ENCODE measurements around the gene ZNF587. TPM values are rescaled to one million over a fixed set of nuclear protein-coding genes. Genes with fewer than 3 reads are reported as not detected.

ZNF587 gene
- total and polyA plus RNA-seq, 2 of the 13 experiments (the other 11 are each of a cell fraction or from before 2014, with no cell fraction given) = 8.7 to 17.5 TPM

DNA sequence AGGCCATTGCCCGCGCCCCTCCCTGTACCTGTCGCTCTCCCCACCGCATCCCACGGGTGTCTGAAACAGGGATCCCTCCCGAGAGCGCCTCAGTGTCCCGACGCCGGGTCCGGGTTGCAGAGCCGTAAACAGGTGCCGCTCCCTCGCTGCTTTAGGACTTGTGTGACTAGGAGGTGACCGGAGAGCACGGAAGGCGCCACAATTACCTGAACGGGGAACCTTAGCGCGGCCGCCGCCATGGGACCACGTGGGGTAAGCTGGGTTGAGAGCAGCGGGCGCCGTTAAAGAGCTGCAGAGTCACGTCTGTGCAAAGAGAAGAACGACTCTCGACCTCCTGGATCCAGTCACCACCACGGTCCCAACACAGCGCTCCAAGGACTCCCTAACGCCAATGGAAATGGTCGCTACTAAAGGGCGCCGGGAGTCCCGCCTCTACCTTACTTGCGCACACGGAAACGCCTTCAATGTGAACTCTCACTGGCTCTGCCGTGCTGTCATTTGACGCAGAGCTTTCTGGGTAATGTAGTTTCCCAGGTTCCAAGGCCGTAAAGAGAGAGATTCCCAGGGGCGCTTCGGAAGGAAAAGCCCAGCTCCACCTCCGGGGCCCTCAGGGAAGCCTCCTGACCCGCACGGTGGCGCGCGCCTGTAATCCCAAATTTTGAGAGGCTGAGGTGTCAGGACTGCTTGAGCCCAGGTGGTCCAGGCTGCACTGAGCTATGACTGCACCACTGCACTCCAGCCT is 35.0 kb upstream of the ZNF587 start, which contains the start of gene ZNF552 (continued):
- 0 out of 2 replicates have a peak, but pooled peaks have one; percentile 35 for TF ChIP-seq BCL6 (CRISPR knock-in tag; IDR thresholded peaks at IDR 0.05)
- TF ChIP-seq, protein P1, sequence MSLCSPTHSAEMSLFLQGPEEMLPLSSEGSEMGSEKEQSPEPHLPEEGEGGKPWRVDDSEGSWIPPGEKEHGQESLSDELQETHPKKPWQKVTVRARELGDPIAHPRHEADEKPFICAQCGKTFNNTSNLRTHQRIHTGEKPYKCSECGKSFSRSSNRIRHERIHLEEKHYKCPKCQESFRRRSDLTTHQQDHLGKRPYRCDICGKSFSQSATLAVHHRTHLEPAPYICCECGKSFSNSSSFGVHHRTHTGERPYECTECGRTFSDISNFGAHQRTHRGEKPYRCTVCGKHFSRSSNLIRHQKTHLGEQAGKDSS (CRISPR knock-in tag; IDR thresholded peaks at IDR 0.05; ENCODE audit: borderline replicate concordance, low read depth) = 0 out of 2 replicates have a peak, but pooled peaks have one; percentile 42
- no peak for TF ChIP-seq MTF1 (CRISPR knock-in tag; IDR thresholded peaks at IDR 0.05)
- TF ChIP-seq SMARCC2 (IDR thresholded peaks at IDR 0.05) = no peak
- no peak for TF ChIP-seq ZNF20 (CRISPR knock-in tag; IDR thresholded peaks at IDR 0.05)
- TF ChIP-seq ATF7 (IDR thresholded peaks at IDR 0.05) = no peak
- TF ChIP-seq ATF7 (CRISPR knock-in tag; IDR thresholded peaks at IDR 0.05) = no peak
- TF ChIP-seq, protein P2, sequence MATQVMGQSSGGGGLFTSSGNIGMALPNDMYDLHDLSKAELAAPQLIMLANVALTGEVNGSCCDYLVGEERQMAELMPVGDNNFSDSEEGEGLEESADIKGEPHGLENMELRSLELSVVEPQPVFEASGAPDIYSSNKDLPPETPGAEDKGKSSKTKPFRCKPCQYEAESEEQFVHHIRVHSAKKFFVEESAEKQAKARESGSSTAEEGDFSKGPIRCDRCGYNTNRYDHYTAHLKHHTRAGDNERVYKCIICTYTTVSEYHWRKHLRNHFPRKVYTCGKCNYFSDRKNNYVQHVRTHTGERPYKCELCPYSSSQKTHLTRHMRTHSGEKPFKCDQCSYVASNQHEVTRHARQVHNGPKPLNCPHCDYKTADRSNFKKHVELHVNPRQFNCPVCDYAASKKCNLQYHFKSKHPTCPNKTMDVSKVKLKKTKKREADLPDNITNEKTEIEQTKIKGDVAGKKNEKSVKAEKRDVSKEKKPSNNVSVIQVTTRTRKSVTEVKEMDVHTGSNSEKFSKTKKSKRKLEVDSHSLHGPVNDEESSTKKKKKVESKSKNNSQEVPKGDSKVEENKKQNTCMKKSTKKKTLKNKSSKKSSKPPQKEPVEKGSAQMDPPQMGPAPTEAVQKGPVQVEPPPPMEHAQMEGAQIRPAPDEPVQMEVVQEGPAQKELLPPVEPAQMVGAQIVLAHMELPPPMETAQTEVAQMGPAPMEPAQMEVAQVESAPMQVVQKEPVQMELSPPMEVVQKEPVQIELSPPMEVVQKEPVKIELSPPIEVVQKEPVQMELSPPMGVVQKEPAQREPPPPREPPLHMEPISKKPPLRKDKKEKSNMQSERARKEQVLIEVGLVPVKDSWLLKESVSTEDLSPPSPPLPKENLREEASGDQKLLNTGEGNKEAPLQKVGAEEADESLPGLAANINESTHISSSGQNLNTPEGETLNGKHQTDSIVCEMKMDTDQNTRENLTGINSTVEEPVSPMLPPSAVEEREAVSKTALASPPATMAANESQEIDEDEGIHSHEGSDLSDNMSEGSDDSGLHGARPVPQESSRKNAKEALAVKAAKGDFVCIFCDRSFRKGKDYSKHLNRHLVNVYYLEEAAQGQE (IDR thresholded peaks at IDR 0.05; ENCODE audit: borderline replicate concordance in 1 of 2, low read depth in 1 of 2, low read length in 2 of 2) = peak in 1 of 2 experiments; percentile 16; a peak in 1 of 4 replicates
- TF ChIP-seq ZNF768 (CRISPR knock-in tag; IDR thresholded peaks at IDR 0.05) = peak; percentile 24; the same call in 1 of the 2 replicates
- TF ChIP-seq, protein P3, sequence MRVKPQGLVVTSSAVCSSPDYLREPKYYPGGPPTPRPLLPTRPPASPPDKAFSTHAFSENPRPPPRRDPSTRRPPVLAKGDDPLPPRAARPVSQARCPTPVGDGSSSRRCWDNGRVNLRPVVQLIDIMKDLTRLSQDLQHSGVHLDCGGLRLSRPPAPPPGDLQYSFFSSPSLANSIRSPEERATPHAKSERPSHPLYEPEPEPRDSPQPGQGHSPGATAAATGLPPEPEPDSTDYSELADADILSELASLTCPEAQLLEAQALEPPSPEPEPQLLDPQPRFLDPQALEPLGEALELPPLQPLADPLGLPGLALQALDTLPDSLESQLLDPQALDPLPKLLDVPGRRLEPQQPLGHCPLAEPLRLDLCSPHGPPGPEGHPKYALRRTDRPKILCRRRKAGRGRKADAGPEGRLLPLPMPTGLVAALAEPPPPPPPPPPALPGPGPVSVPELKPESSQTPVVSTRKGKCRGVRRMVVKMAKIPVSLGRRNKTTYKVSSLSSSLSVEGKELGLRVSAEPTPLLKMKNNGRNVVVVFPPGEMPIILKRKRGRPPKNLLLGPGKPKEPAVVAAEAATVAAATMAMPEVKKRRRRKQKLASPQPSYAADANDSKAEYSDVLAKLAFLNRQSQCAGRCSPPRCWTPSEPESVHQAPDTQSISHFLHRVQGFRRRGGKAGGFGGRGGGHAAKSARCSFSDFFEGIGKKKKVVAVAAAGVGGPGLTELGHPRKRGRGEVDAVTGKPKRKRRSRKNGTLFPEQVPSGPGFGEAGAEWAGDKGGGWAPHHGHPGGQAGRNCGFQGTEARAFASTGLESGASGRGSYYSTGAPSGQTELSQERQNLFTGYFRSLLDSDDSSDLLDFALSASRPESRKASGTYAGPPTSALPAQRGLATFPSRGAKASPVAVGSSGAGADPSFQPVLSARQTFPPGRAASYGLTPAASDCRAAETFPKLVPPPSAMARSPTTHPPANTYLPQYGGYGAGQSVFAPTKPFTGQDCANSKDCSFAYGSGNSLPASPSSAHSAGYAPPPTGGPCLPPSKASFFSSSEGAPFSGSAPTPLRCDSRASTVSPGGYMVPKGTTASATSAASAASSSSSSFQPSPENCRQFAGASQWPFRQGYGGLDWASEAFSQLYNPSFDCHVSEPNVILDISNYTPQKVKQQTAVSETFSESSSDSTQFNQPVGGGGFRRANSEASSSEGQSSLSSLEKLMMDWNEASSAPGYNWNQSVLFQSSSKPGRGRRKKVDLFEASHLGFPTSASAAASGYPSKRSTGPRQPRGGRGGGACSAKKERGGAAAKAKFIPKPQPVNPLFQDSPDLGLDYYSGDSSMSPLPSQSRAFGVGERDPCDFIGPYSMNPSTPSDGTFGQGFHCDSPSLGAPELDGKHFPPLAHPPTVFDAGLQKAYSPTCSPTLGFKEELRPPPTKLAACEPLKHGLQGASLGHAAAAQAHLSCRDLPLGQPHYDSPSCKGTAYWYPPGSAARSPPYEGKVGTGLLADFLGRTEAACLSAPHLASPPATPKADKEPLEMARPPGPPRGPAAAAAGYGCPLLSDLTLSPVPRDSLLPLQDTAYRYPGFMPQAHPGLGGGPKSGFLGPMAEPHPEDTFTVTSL (CRISPR knock-in tag; IDR thresholded peaks at IDR 0.05; ENCODE audit: borderline replicate concordance) = no peak
- no peak for TF ChIP-seq ZNF598 (CRISPR knock-in tag; IDR thresholded peaks at IDR 0.05; ENCODE audit: borderline replicate concordance)
- TF ChIP-seq, protein P4, sequence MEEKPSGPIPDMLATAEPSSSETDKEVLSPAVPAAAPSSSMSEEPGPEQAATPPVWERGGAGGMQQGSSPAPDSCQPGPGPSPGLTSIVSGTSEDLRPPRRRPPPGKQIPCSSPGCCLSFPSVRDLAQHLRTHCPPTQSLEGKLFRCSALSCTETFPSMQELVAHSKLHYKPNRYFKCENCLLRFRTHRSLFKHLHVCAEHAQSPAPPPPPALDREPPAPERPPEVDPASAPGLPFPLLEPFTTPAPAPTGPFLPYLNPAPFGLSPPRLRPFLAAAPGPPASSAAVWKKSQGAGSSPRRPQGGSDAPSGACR (CRISPR knock-in tag; IDR thresholded peaks at IDR 0.05) = 0 out of 2 replicates have a peak, but pooled peaks have one; percentile 40
- TF ChIP-seq, protein P5, sequence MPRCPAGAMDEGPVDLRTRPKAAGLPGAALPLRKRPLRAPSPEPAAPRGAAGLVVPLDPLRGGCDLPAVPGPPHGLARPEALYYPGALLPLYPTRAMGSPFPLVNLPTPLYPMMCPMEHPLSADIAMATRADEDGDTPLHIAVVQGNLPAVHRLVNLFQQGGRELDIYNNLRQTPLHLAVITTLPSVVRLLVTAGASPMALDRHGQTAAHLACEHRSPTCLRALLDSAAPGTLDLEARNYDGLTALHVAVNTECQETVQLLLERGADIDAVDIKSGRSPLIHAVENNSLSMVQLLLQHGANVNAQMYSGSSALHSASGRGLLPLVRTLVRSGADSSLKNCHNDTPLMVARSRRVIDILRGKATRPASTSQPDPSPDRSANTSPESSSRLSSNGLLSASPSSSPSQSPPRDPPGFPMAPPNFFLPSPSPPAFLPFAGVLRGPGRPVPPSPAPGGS (CRISPR knock-in tag; IDR thresholded peaks at IDR 0.05) = no peak
- no peak for TF ChIP-seq ZNF432 (CRISPR knock-in tag; IDR thresholded peaks at IDR 0.05; ENCODE audit: borderline replicate concordance)
- TF ChIP-seq TAF1 (CRISPR knock-in tag; IDR thresholded peaks at IDR 0.05) = peak; percentile 83
- TF ChIP-seq CENPT (CRISPR knock-in tag; IDR thresholded peaks at IDR 0.05; ENCODE audit: low read depth) = 0 out of 2 replicates have a peak, but pooled peaks have one; percentile 62
